Embryonic facial prominence (tissue), 1 donor: Measurements from ENCODE around the gene DHRS11.

Source experiments
- DNase-seq: peaks from one replicate; pipeline ENCODE4 v3.0.0-alpha.2; 2016; ENCODE audit errors: extremely low spot score

DHRS11 gene

DNA sequence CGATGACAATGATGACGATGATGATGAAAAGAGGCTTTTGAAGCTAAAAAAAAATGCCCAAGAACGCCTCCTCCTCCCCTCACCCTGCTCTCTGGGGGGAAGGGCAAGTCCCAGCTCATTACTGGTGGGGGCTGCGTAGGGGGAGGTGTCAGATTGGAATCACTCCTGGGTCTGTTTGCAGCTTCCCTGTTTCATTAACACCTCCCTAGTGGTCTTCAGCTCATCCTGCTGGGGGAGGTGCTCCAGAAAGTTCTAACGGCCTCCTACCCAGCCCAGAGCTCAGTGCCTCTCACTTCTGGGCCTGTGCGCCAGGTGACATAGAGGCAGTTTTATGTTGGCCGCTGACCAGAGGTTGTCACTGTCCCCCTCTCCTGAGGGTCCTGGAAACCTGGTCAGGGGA is 22.4 kb downstream of the DHRS11 start:
- no peak for DNase-seq

DNA sequence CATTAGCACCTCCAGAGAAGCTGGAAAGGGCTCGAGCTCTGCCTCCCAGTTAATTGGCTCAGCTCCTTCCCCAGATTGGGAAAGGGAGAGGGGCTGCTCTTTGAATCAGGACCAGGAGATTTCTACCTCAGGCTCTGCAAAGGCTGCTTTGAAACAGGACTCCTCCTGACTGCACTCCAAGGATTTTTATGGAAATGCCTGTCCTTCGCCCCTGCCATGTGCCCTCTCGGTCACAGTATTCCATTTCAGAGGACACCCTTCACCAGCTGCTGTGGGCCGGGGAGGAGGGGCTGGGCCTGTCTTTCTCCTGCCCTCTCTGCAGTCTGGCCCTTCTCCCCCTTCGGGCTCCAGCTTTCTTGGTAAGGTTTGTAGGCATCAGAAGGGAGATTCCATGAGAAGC is 23.3 kb downstream of the DHRS11 start:
- no peak for DNase-seq

DNA sequence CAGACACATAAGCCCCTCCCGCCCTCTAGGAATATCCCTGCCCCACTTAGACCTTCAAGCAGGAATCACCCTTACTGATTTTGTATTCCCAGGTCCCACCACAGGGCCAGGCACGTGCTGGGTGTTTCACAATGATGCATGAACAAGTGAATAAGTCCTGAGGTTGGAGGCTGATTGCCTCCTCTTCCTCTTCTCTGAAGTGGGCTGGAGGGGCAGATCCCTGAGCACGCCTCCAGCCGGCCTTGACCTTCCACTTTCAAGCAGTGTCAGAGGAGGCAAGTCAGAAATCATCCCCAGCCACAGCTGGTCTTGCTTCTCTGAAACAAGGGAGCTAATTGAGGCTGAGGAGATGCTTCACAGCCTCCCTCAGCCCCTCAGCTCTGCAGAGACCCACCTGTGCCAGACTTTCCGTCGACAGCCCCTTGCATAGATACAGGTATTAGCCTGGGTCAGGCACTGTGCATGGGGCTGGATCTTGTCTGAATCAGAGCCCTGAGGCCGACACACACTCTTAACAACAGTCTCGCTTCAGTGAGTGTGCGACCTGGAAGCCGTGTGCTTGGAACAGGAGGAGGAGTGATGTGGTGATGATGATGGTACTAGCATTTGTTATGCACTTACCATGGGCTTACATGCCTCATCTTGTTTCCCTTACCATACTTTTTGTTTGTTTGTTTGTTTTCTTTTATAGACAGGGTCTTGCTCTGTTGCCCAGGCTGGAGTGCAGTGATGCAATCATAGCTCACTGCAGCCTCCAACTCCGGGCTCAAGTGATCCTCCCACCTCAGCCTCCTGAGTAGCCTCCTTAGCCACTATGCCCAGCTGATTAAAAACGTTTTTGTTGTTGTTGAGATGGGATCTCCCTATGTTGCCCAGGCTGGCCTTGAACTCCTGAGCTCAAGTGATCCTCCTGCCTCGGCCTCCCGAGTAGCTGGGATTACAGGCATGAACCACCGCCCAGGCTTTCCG is 24.7 kb downstream of the DHRS11 start:
- no peak for DNase-seq

DNA sequence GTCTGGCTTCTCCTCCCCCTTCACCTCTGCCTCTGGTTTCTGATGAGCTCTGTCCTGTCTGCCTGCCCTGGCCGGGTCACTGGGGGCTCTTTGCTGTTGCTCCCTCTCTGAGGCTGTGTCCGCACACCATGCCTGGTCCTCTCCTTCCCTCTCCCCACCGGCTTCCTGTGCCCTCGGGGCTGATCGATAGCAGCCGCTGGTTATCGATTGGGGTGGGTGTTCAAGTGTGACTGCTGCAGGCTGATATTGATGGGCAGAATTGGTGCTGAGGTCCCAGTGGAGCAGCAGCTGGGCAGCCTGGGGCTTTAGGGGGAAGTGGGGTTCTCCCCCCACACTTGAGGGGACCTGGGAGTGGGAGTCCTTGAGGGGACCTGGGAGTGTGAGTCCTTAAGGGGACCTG is 26.1 kb downstream of the DHRS11 start:
- no peak for DNase-seq

DNA sequence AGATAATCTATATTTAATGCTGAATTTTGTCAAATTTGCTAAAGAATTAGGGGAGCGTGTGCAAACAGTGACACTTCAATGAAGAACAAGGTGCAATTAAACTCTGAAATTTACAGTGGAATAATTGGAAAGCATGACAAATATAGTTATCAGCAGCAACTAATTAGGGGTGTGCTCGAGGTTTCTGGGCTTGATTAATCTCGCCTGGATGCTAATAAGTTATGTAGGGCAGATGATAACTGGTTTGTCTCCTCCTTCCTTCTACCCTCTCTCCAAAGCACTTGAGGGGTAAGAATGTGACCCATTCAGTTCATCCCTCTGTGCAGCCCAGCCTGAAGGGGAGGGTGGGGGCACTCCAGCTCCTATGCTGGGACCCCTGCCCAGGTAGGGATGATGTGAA is 31.6 kb downstream of the DHRS11 start:
- no peak for DNase-seq

DNA sequence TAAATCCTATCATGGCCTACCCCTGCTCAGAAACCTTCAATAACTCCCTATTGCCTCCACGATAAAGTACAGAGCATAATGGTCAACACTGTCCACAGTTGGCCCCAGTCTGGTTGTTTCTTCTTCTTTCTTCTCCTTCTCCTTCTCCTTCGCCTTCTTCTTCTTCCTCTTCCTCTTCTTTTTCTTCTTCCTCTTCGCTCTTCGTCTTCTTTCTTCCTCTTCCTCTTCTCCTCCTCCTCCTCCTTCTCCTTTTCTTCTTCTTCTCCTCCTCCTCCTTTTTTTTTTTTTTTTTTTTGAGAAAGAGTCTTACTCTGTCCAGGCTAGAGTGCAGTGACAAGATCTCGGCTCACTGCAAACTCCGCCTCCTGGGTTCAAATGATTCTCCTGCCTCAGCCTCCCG is 33.5 kb downstream of the DHRS11 start:
- no peak for DNase-seq

DNA sequence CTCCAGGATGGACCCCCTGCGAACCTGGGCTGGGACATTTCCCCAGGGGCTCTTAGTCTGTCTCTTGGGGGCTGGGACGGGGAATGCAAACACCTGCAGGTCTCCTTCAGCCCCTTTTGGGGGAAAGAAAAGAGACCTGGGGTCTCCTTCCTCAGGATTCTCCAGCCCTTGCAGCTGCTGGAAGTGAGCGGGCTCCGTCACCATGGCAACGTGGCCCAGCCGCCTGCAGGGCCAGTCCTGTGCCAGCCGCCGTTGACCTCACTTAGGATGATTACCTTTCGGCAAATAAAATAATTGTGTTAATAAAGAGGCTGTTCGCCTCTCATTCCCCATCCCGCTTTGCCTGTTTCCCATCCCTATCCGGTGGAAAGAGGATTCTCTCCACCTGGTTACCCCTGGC is 35.4 kb downstream of the DHRS11 start:
- DNase-seq, result no peak

DNA sequence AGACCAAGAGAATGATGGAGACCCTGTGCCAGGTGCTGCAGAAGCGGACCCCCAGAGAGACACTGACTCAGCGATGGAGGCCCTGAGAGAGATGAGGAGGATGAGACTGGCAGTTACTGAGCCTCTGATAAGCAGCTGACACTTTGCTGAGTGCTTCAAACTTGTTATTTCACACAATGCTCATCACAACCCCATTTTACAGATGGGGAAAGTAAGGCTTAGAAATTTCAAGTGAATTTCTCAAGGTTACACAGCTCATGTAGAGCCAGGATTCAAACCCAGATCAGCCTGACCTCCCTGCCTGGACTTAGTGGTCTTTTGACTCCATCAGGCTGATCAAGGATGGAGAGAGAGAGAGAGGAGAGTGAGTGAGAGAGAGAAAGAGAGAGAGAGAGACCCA is 36.9 kb downstream of the DHRS11 start:
- DNase-seq, result no peak

DNA sequence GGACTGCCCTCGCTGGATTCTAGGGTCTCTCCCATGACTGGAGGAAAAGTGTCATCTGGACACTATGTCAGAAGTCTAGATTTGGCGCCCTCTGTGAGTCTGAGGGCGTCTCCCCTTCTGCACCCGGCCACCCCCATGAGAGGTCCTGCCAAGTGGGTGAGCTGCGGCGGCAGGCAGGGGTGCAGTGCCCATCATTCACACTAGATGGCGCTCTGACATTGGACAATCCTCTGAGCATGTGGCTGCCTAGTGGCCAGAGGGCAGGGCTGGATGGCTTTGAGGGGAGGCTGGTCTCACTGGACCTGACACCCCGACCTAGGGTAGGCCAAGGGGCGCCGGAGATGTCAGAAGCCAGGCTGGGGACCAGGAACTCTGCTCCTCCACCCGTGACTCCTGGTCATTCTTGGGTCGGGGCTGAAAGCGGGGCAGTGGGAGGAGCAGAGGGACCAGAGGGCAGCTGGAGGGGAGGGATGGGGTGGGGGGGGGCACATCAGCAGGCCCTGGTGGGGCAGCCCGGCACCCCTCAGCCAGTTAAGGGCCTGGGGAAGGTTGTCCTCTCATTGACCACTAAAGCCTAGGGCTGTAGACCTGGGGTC is 37.7 kb downstream of the DHRS11 start:
- DNase-seq, result no peak

DNA sequence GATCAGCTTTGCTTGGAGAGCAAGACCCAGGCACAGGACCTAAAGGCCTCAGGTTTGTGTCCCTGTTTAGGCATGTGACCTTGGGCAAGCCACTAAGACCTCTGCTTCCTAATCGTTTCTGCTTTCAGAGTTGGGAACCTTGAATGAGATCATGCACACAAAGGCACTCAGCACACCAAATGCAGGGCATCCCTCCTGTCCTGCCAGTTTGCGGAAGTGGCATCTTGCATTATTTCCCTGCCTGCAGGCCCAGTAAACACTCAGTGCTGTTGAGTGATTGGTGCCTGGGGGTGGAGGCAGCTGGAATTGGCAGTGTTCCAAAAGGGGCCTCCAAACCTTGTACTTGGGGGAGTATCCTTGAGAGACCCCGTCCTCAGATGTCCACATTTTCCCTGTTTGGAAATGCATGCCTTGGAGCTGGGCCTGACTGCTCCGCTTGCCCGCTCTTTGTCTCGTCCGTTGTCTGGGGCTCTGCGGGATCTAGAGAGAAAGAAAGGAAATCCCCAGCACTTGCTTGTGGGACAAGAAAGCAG is 38.4 kb downstream of the DHRS11 start:
- no peak for DNase-seq

DNA sequence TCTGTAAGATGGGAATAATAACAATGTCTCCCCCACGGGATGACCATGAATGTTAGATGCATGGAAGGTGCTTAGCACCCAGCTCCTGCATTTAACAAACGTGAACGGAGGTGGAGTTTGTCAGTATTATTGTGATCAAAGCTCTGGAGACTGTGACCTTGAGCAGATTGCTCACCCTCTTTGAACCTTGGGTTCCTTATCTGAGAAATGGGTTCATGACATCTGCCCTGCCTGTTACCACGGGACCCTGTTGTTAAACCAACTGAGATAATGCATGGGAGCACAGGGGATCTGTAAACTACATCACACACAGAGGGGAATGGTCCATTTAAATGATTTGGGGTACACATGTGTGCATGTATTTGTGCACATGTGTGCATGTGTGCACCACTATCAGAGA is 39.3 kb downstream of the DHRS11 start:
- DNase-seq, result no peak

DNA sequence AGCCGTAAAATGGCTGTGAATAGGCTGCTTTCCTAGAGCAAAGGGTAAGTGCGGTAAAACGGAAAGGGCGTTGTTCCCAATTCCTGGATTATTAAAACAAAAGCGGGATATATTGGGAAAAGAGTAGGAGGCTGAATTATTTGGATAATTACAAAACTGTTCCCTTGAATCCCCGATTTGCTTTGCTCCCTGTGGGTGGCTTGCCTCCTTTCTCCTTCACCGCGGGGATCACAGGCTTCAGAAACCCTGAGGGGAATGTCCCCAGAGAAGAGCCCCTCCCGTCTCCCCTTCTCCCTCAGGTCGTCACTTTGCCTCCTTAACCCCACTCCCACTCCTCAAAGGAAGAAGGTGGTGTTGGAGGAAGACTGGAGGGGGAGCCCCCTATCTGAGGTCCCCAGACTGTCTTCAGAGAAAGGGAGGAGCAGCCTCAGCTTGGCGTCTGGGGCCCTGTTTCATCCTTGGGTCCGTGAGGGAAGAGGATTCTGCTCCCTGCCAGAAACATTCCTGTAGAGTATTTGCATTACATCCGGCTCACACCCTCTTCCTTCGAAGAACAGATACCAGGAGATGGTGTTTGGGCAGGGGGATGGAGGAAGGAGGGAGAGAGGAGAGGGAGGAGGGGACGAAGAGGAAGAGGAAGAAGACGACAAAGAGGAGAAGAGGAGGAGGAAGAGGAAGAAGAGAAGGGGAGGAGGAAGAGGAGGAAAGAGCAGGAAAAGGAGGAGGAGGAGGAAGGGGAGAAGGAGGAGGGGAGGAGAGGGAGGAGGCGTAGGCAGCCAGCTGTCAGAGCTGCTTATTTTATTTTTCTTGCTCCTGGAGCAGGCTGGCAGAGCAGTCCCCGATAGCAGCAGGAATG is 41.5 kb downstream of the DHRS11 start:
- no peak for DNase-seq

DNA sequence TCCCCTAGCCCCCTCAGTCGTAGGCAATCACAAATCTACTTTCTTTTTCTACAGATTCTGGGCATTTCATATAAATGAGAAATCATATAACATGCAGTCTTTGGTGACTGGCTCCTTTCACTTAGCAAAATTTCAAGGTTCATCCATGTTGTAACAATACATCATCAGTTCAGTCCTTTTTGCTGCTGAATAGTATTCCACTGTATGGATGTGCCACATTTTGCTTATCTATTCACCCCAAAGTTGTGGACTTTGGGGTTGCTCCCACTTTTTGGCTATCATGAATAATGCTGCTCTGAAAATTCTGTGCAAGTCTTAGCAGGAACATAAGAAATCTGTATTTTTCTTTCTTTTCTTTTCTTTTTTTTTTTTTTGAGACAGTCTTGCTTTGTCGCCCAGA is 48.7 kb downstream of the DHRS11 start:
- DNase-seq, result no peak

DNA sequence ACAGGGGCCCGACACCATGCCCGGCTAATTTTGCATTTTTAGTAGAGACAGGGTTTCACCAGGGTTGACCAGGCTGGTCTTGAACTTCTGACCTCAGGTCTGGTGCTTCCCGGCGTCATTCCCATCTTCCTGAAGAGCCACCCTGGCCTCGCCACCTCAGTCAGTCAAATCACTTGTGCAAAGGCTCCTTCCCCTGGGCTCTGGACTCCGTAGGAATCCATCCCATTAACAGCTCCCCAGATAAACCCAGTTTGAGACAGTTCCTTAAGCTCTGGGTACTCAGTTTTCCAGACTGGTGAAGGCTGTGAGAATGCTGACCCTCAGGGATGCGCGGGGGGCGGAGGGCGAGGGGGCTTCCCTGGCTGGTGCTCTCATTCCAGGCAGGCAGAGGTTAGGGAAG is 49.2 kb downstream of the DHRS11 start:
- no peak for DNase-seq

DNA sequence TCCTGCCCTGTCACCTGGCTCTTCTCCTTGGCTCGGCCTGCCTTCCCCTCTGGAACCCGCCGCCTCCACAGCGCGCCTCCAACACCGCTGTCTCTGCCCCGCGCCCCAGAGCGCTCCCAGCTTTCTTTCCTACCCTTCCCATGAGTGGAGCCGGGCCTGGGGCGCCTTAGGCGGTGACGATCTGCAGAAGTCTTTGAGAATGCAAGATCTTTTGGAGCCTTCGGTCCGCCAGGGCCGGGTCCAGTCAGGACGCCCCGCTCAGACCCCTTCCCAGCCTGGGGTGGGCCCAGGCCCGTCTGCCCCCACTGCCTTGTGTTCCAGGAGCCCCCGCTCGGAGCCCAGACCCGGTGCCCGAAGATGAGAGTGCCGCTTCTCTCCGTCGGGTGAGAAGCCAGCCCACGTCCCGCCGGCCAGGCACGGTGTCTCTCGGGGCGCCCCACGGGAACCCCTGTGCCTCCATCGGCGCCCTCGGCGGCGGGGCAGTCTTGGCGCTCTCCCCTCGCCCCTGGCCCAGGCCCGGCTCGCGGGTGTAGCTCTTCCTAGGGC is 49.7 kb downstream of the DHRS11 start:
- no peak for DNase-seq

DNA sequence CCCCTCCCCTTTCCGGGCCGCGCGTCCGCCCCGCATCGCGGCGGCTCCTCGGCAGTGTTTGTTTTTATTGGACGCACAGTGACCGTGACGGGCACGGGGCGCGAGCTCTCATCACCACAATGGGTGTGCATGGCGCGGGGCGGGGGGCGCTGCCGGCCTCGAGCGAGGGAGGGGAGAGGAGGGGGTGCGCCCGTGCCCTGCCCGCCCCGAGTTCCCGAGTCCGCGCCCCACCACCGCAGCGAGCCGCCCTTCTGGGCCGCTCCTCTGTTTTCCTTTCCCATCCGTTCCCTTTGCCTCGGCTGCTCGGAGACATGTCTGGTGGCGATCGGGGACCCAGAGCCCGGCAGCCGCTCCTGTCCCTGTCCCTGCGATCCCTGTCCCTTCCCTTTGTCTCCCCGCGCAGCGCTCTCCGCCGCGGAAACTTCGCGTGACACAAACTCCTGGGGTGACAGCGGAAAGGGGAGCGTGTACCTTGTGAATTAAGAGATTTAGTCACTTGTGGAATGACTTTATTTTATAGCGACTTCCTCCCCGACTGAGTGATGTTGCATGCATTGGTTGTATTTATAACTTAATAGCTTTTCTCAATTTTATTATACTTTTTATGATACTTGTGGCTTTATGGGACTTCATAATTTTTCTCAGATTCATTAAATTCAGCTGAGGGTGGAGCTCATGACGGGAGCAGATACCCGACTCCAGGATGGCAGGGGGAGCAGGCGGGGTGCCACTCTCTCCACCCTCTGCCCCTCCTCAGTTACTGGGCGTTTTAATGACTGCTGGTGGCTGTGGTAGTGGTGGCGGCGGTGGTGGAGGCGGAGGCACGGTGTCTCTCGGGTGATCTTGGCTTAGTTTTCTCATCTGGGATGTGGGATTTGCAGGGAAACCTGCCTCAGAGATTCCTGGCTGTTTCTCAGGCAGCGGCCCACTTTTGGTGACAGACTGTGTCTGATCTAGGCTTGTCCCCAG is 50.5 kb downstream of the DHRS11 start:
- DNase-seq, result no peak

DNA sequence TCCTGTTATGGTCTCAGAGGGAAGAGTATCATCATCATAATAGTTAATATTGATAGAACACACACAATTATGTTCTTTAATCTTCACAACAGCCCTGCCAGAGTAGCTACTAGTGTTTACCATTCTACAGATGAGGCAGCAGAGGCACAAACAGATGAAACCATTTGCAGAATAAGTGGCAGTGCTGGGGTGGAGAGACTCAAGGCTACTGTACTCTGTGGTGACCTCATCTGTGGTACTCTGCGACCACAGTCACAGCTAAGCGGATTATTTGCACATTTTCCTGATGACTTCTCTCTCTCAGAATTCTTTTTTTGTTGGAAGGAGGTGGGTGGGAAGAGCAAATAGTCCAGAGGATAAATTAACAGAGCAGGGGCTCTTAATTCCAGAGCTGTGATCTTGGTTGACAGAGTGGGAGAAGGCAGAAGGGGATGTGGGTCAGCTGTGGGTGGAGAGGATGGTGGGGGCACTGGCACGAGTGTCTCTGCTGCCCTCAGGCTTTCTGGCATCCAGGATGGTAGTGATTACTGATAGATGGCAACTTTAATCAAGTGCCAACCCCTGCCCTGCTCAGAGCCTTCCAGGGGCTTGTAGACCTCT is 51.5 kb downstream of the DHRS11 start:
- DNase-seq, result no peak

DNA sequence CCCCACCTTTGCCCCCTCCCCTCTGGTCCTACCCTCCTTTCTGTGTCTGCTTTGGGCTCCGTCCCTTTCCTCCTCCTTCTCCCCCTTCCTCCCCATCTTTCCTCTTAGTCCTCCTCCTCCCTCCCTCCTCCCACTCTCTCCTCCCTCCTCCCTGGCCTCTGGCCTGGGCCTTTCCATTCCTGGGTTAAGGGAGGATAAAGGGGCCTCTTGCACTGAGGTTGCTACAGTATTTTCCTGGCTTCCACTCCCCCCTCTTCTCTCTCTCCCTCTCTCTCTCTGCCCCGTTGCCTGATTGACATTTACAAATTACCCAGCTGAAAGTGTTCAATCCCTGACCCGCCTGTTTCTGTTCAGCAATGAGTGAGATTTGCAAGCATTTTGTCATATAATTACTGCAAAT is 53.7 kb downstream of the DHRS11 start:
- no peak for DNase-seq

DNA sequence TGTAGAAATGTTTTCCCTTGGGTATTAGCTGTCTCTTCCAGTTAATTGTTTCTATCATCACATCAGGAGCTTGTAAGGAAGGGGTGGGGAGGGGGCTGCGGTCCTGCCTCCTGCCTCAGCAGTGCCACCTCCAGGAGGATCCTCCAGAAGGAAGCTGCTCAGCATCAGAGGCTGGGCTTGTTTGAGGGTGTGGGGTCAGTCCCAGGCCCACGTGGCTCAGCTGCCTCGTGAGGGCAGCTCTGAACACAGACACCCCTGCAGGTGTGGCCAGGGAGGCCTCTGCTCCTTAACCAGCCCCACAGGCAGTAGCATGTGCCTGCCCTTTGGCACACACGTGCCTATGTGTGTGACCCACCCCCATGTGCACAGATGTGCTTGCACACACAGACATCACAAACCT is 56.0 kb downstream of the DHRS11 start:
- DNase-seq, result no peak

DNA sequence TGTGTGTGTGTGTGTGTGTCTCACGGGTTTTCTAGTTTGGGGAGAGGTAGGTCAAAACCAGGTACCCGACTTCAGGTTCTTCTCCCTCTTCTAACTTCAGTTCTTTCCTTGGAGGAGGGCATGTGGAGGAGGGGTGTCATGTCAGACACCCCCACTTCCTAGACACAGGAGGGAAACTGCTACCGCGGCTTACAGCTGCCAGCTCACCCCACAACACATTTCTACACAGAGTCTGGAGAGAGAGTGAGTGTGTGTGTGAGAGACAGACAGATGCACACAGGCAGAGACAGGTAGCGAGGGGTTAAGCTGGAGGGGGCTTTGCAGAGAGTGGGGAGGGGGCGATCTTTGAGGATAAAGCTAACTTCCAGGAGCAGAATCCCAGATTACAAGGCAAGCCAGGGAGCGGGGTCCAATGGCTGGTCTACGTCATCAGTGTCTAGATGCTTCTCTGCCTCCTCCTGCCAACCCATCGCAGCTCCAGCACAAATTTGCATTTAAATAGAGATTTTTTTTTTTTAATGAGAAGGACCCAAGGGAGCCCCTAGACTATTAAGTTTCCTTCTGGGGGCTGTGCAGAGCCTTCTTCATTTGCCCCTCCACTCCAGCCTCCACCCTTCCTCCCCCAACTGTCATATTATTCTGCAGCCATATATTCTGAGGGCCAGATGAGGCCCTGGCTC is 58.6 kb downstream of the DHRS11 start:
- no peak for DNase-seq
